GM19238 (cell line): ENCODE results near the gene TIMP2.
"Not testable (repeated sequence)": the region's sequence is repeated elsewhere in the genome, so short reads cannot be mapped to it uniquely, and the experiment has no call there.

Experiments
- DNase-seq: peaks from one replicate; pipeline ENCODE4 v3.0.0; 2011; ENCODE audit warnings: low spot score; ENCODE audit not compliant: insufficient read length

Gene TIMP2

DNA sequence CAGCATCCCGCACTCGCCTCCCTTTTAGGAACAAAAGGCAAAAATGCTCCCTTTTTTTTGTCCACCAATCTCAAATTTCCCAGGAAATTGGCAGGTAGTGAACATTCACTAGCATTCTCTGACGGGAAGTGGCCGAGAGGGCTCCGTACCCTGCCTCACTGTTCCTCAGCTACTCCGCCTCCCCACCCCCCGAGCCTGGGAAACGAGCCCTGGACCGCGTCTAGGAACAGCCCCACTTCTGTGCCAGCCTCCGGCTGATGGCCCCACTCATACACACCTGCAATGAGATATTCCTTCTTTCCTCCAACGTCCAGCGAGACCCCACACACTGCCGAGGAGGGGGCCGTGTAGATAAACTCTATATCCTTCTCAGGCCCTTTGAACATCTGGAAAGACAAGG, 54.6 kb downstream of the TIMP2 start:
- DNase-seq: no peak

DNA sequence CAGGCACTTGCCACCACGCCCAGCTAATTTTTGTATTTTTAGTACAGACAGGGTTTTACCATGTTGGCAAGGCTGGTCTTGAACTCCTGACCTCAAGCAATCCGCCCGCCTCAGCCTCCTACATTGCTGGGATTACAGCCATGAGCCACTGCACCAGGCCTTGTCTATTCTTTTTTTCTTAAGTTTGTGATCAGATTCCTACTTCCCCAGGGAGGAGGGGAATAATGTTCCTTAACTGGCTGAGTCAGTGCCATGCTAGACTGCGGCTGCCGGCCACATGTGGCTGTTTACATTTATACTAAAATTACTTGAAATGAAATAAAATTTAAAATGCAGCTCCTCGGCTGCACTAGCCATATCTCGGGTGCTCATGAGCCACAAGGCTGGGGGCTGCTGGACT, 56.8 kb downstream of the TIMP2 start:
- no peak for DNase-seq

GRCh38 chr17:78867046-78867445, 58.1 kb downstream of the TIMP2 start:
- DNase-seq: not testable (repeated sequence)

DNA sequence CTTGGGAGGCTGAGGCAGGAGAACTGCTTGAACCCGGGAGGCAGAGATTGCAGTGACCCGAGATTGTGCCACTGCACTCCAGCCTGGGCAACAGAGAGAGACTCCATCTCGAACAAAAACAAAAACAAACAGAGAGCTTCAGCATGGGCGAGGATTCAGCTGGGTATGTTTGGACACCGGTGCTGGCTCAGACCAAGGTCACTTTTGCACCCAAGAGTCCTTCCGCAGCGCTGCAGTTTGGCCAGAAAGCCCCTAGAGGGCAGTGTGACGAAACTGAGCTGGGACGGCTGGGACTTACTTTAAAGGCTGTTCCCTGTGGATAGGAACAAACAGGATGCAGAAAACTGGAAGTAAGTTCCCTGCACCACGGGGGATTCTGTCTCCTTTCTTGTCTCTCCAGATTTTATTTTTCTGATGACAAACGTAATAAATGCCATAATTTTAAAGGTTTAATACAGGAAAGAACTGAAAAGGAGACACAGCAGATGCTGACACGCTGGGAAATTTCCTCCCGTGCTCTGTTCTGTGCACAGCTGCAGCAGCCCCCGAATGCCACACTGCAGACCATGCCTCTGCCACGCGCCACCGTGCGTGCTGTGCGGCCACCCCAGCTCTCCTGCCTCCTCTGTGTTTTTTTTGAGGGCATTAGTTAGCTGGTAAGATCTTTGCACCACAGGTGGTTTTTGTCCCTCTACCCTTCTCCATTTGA, 59.4 kb downstream of the TIMP2 start:
- DNase-seq: no peak

GRCh38 chr17:78864117-78864516, 61.1 kb downstream of the TIMP2 start:
- no peak for DNase-seq

DNA sequence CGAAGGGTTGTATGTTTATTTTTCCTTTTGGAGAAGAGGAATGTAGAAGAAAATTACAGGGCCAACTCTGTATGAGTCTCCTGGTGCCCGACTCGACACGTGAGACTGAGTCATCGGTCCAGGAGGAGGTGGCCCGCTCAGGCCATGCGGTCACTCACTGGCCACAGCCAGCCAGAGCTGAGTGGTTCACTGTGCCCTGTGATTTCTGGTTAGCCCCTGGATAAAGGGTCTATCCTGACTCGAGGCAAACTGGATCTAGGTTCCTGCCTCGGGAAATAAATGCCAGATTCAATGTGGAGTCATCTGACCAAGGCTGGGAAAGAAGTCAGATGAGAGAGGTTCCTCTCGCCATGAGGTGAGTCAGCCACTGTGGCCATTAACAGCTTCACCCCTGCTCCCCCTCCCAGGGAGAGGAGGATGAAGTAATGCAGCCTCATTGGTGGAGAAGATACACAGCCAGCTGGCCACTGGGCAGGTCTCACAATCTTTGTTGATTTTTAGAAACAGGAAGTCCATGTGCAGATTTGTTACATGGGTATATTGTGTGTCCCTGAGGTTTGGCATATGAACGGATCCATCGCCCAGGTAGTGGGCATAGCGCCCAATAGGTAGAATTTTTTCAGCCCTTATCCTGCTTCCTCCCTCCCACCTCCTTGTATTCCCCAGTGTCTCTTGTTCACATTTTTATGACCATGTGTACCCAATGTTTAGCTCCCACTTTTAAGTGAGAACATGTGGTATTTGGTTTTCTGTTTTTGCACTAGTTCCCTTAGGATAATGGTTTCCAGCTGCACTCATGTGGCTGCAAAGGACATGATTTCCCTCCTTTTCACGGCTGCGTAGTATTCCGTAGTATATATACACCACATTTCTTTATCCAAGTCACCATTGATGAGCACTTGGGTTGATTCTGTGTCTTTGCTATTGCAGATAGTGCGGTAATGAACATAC, 62.8 kb downstream of the TIMP2 start:
- no peak for DNase-seq

- DNase-seq: no peak
Measured at GRCh38 chr17:78861229-78861628, 64.0 kb downstream of the TIMP2 start.

GRCh38 chr17:78859051-78859450, 66.1 kb downstream of the TIMP2 start:
- DNase-seq: no peak

GRCh38 chr17:78857266-78857665, 67.9 kb downstream of the TIMP2 start:
- no peak for DNase-seq

GRCh38 chr17:78855561-78856165, 69.5 kb downstream of the TIMP2 start:
- no peak for DNase-seq

- no peak for DNase-seq
Measured at GRCh38 chr17:78854508-78854907, 70.7 kb downstream of the TIMP2 start.

DNA sequence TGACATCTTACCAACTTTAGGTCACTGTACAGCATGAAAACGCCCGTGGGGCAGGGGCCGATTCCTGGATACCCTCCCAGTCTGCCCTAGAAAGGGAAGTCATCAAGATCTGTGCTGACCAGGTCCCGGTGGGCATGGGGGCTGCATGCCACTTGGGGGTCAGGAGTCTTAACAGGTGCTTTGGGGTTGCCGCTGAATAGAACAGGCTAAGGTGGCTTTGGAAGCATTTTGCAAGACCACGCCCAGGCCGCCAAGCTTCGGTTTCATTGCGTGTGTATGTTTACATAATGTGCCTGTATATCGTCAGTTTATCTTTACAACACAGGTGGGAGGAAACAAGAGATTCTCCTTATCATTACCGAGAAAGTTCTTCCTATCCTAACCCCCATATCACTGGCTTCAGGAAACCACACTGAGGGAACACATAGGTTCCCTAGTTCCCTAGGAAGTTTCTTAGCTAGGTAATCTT, 71.2 kb downstream of the TIMP2 start:
- no peak for DNase-seq

- no peak for DNase-seq
Measured at GRCh38 chr17:78852709-78853121, 72.5 kb downstream of the TIMP2 start.

- no peak for DNase-seq
Measured at GRCh38 chr17:78849026-78849425, 76.2 kb downstream of the TIMP2 start.

GRCh38 chr17:78847052-78847451, 78.1 kb downstream of the TIMP2 start:
- DNase-seq: no peak

DNA sequence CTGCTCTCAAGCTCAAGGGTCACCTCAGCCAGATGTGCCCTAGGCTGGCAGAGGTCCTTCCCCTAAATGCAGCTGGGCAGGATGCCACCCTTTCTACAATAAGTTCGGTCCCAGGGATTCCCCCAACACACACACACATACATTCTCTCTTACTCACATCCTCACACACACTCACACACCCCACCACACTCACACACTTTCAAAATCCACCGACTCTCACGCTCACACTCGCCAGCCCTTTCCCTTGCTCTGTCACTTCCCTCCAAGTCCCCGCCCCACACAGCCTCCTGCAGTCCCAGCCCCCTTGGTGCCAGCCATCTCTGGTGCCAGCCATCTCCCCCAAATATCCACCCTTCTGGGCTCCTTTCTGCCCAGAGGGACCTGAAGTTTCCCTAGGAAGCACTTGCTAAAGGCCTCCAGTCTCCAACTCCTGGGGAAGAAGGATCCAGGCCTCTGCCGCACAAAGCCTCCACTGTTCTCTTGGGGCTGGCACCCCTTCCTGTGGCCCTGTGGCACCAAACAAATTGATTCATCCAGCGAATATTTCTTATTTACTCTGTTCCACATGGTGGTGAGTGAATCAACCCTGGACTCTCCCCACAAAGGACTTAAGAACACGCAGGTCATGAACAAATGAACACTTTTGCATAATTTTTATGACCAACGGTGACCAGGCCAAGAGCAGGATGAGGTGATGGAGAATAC, 80.7 kb downstream of the TIMP2 start:
- DNase-seq: no peak

- DNase-seq: peak; percentile 54
Measured at GRCh38 chr17:78842881-78843565, 82.2 kb downstream of the TIMP2 start.

- DNase-seq: peak; percentile 97
Measured at GRCh38 chr17:78840780-78841611, 84.2 kb downstream of the TIMP2 start, which contains the start of gene USP36. USP36 (minus strand) TSS chr17:78840814; CDS start chr17:78836363, 4,451 bp downstream.

DNA sequence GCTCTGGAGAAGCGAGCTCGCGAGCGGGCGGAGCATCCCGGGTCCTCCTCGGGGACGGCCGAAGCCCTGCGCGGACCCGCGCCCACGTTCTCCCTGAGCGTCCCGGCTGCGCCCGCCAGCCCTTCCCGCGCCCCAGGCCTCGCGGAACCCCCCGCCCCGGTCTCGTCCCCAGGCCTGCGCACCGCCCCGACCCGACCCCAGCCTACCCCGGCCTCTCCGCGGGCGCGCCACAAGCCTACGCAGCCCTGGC, 84.7 kb downstream of the TIMP2 start:
- no peak for DNase-seq
